EL (cell line): Measurements from ENCODE around the gene ERFL.

Experiments
- DNase-seq: peaks from one replicate; pipeline ENCODE4 v3.0.0-alpha.2; 2016

Gene ERFL

DNA sequence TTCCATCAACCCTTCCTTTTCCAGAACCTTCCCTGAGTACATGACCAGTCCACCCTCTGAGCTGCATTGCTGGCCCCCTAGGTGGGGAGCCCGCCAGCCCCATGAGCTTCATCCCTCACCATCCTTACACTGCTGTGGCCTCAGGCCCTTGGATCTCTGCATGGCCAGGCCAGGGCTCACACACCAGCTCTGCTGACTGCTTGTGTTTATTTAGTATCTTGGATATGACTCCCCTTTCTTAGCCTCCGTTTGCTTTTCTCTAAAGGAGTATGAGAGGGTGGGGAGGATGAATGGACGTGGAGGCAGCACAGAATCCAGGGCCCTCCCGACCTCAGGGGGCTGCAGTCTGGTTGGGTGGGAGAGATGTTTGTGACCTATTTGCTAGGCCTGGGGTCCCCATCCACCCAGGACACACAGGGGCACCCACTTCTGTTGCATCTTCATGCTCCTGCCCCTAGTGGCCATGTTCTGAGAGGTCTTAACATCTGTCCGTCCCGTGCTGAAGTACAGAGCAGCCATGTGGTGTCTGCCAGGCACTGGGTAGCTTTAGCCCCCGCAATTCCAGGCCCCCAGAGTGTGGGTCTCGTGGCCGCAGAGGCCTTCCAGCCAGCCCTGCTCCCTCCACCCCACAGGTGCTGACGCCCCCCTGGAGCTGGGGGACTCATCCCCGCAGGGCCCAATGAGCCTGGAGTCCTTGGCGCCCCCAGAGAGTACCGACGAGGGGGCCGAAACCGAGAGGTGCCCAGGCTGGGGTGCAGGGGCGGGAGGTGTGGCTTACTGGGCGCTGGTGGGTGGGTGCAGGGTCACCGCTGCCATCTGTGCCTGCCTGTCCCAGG lies 32.3 kb downstream of the ERFL start:
- DNase-seq: no peak

DNA sequence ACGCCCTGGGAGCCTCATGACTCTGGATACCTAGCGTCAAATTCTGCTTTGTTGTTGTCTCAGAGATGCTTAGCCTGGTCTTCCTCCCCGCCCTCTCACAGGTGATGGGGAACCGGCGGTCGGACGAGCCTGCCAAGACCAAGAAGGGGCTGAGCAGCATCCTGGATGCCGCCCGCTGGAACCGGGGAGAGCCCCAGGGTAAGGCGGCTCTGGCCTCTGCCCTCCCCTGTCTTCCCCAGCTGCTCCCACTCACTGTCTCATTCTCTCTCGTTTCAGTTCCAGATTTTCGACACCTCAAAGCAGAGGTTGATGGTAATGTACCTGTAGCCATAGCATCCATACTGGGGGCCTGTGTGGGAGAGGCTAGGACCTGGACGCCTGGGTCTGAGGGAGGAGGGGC lies 33.9 kb downstream of the ERFL start:
- DNase-seq: no peak

DNA sequence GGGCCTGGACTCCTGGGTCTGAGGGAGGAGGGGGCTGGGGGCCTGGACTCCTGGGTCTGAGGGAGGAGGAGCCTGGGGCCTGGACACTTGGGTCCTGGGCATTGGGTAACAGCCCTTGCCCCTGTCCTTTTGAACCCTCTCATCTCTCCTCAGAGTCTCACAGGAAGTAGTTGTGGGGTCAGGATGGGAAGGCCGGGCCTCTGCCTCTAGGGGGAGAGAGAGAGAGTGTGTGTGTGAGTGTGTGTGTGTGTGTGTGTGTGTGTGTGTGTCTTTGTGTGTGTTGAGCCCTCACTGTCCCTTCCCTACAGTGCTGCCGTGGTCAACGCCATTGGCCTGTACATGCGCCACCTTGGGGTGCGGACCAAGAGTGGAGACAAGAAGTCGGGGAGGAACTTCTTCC lies 34.4 kb downstream of the ERFL start:
- no peak for DNase-seq

DNA sequence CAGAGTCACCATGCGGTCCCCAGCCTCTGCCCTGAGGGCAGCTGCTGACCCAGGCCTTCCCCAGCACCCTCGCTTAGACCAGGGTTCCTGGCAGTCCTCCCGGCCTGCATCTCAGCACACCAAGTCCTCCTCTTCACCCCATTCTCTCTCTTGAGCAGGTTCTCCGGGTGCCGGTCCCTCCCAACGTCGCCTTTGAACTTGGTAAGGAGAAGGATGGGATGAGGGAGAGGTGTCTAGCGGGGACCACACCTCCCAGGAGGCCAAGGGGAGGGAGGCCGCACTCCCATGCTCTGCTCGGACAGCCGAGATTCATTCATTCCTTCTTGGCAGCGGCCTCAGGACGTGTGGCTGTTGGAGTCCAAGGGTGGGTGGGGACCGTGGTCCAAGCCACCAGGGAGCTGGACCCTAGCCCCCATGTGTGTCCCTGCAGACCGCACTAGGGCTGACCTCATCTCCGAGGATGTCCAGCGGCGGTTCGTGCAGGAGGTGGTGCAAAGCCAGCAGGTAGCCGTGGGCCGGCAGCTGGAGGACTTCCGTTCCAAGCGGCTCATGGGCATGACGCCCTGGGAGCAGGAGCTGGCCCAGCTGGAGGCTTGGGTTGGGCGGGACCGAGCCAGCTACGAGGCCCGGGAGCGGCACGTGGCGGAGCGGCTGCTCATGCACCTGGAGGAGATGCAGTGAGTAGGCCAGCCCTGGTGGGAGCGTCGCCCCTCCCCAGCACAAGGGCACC lies 35.9 kb downstream of the ERFL start:
- DNase-seq: no peak

DNA sequence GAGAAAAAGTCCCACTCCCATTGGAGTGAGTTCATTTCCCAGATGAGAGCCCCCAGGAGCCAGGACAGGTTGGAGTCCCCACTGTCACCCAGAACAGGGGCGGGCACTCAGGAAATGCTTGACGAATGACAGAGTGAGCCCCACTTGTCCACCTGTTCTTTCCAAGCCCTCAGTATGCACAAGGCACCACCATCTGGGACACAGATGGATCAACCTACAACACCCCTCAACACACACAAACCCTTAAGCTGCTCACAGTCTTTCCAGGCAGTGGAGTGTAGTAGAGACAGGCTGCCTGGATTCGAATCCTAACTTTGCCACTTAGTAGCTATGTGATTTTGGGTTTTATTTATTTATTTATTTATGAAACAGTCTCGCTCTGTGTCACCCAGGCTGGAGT lies 37.3 kb downstream of the ERFL start:
- no peak for DNase-seq

DNA sequence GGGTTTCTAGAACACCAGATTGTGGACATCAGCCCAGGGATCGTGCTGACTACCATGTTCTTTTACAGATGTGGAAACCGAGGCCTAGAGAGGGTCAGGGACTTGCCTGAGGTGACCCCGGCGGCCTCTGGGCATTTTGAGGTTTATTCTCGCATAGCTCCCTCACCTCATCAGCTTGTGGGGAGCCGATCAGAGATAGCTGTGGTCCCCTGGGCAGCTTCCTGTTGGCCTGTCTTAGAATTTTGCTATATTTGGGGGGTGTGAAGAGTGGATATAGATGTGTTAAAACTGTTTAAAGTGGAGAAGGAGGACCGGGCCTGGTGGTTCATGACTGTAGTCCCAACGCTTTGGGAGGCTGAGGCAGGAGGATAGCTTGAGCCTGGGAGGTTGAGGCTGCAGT lies 38.4 kb downstream of the ERFL start:
- no peak for DNase-seq

DNA sequence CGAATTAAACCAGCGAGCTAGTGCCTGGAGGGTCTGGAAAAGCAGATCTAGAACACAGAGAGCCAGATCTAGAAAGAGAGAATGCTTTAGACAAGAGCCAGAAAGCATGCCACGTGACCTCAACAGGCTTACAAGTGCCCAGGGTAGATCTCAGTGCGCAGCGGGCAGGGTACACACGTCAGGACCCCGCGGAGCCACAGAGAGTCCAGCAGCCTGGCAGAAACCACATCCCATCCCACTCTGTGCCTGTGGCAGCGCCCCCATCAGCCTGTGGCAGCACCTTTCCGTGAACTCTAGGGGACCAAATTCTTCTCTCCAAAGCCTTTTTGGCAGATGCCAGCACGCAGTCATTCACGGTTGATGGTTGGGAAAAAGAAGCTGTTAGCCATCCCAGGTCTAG lies 39.3 kb downstream of the ERFL start:
- no peak for DNase-seq

DNA sequence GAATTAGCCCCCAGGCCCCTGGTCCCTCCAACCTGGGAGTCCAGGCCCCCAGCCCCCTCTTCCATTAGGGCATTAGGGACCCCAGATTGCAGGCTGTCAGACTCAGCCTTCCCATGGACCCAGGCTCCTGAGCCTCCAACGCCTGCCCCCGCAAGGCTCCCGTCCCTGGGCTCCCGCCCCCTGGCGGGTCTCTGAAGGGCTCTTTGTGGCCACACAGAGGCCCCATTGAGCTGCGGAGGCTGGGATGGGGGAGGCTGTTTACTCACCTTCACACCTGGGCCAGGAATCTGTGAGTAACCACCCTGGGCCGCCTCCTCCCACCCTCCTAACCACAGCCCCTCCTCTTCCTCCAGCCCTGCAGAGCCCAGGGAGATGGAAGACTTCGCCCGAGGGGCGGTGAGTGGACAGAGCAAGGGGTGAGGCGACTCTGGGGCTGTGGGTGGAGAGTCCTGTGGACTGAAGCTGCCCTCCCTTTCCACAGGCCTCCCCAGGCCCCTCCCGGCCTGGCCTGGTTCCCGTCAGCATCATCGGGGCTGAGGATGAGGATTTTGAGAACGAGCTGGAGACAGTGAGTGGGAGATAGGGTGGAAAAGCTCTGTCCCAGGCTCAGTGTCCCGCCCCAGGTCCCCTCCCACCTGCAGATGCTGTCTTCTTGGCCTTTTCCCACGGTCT lies 40.4 kb downstream of the ERFL start:
- DNase-seq: peak; percentile 91

DNA sequence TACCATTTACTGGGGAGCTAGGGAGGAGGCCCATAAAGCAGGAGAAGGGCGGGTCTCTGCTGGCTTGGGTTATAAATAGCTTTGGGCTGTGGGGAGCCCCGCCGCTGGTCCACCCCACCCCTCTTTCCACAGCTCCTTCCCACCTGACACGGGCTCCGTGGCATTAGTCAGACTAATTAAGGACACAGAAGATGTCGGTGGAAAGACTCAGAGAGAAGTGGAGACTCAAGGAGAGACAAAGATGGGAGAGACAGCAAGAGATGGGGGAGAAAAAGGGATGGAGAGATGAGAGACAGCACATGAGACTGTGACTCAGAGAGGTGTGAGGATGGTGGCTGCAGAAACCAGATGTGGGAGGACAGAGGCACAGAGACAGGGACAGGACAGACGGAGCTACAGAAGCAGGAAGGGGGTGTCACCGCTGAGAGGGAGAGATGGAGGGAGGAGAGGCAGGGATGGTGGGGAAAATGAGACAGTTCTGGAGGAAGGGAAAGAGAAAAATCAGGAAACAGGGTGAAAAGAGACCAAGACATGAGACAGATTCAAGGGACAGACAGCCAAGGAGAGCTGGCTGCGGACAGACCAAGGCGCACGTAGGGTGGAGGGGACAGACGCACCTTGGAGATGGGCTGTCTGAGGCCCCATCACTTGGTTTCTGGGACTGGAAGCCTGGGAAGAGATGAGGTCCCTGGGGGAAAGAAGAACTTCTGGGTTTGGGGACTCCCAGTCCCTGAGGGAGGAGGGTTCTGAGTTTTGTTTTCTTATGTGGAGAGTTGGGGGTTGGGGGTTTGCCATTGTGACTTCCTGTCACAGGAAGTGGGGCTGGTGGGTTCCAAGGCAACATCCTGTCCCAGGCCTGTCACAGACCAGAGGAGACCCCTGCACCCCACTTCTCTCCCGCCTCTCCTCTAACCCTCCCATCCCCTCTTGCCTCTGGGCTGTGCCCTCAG lies 41.2 kb downstream of the ERFL start:
- DNase-seq: no peak

DNA sequence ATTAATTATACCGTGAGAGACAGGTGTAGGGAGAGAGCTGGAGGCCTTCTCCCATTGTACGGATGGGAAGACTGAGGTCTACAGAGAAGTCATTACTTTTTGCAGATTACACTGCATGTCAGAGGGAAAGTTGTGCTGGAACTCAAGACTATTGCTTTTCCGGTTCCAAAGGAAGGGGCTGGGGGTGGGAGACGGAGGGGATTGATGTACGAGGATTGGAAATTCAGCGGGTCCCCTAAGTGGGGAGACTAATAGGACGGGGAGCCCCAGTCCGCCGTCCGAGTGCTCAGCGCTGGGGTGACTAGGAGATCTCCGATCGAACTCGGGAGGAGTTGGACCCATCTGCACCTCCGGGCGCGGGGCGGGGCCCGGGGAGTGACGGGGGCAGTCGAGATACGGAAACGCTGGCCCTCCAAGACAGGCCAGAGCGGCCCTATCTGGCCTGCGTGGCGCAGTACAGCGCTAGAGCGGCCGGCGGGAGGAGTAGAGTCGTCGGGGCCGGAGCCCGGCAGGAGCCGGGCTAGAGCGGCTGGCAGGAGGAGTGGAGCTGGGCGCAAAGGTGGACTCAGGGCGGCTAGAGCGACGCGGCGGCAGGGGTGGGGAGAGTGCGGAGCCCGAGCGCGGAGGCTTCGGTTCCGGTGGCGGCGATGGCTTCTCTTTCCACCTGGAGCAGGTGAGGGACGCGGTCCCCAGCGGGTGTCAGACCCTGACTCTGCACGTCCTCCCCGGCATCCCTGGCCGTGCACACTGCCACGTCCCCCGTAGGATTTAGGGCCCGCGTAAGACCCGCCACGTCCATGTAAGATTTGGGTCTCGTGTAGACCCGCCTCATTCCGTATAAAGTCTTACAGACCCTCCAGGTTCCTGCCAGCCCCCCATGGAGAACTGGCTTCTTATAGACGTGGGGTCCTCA lies 44.2 kb downstream of the ERFL start:
- peak; percentile 97 for DNase-seq

DNA sequence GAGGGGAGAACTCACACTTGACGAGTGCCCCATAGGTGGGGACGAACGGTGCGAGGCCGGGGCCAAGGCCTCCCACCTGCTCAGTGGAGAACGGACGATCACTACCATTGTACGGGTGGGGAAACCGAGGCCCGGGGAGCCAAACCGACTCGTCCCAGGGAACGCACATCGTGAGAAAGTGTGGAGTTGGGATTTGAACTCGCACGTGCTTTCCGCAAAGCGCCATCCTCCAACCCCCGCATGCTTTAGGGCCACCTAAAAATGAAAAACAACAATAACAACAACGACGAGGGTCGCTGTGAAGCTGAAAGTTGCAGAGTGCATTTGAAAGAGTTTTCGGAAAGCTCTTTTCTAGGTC lies 44.8 kb downstream of the ERFL start:
- no peak for DNase-seq

DNA sequence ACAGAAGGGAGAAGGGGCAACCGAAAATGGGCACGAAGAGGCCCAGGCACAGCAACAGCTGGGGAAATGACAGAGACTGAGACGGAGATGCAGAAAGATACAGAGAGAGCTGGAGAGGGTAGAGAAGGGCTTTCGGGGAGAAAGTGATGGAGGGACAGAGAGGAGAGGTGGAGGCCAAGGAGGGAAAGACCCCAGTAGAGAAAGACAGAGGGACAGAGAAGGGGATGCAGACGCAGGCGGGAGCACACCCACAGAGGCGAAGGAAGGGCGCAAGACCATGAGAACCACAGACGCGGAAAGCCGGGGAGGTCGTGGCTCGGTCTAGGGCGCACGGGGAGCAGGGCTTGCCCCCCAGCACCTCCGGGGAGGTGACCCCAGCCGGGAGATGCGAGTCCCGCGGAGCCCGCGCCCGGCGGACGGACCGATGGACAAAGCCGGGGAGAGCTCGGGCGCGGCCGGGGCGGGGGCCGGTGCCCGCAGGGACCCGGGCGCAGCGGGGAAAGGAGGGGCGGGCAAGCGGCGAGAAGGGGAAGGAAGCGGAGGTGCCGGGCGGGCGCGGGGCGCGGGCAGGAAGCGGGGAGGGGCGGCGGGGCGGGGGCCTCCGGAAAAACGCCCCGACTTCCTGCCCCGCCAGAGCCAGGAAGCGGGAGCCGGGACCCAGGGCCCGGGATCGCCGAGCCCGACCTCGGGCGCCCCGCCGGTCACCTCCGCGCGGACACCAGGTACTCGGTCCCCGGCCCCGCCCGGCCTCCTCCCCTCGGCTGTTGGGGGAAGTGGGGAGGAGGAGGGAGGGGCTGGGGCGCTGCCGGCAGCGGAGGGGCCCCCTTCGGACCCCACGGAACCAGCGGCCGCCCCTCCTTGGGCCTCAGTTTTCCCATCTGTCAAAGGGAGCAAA lies 45.4 kb downstream of the ERFL start, which contains the start of gene ARHGEF1:
Gene ARHGEF1, plus strand, starts transcription at position 617 of the 895 bp plus-strand sequence. CDS start 4,899 bp downstream, outside the sequence.
- DNase-seq: peak; percentile 49

DNA sequence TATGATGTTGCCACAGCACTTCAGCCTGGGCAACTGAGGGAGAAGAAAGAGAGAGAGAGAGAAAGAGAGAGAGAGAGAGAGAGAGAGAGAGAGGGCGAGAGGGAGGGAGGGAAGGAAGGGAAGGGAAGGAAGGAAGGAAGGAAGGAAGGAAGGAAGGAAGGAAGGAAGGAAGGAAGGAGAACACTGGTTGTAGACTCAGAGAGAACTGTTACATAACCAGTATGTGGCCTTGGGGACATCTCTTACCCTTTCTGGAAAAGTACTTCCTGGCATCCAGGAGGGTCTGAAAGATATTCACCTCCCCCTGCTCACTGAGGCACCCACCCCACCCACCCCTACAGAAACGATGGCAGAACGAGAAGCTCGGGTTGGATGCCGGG lies 47.9 kb downstream of the ERFL start:
- no peak for DNase-seq

DNA sequence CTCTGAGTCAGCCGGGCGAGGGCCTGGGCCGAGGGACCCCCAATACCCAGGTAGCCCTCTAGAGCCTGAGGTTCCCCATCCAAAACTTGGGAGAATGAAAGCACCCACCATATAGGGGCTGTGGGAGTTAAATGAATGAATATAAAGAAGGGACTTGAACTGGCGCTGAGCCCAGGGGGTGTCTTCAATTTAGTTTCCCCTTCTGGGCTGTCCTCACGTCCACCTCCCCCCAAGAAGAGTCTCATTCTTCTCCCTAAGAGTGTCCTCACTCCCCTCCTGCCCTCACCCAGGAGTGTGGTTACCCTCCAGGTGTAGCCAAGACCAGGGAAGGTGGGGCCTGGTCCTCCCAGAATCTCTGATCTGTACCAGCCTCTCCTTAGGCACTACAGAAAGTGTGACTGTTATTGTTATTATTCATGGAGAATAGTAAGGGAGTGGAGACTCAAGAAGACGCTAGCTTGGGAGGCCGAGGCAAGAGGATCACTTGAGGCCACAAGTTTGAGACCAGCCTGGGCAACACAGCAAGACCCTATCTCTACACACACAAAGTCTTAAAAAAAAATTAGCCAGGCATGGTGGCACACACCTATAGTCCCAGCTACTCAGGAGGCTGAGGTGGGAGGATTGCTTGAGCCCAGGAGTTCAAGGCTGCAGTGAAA lies 48.5 kb downstream of the ERFL start:
- no peak for DNase-seq

DNA sequence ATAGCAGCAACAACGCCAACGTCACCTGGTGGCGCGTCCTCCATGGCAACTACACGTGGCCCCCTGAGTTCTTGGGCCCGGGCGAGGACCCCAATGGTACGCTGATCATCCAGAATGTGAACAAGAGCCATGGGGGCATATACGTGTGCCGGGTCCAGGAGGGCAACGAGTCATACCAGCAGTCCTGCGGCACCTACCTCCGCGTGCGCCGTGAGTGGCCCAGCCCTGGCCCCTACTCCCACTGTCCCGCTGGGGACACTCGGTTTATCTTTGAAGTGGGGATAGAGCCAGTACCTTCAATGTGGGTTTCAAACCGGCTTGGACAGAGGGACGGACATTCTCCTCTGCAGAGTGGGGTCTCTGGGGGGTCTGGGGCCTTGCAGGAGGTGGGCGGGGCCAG lies 49.2 kb downstream of the ERFL start:
- no peak for DNase-seq

DNA sequence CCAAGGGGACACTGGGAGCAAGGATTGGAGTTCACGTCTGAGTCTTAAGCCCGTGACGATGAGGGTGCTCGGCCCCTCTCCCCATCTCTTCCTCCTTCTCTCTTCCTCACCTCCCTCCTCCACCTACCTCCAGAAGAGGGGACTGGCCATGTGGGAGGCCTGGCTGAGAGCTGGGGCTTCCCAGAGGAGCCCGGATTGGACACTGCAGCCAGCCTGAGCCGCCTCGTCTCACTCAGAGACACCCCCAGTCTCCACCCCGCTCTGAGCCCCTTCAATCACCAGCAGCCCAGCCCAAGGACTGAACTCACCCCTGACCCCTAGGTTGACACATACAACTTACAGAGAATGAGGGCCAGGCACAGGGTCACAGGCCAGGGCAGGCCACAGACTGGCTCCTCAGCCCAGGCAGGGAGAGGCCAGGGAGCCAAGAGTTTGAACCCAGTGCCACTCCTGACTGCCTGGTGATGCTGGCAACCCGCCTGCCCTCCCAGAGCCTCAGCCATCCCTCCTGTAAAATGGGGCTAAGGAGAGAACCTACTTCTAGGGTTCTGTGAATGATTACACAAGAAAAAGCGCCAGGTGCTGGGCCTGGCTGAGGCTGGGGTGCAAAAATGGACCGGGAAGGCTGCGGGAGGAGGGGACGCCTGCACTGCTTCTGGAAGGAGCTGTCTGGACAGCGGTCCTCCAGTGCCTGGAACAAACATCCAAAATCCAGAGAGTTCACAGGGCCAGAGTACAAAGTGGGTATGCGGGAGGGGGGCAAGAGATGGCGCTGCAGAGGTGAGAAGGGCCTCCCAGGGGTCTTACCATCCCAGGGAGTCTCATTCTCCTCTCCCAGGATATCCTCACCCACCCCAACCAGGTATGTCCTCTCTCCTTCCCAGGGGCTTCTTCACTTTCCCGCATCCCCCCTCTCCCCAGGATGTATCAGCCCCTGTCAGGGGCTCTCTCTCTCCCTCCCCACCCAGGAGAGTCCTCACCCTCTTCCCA lies 50.0 kb downstream of the ERFL start:
- no peak for DNase-seq

DNA sequence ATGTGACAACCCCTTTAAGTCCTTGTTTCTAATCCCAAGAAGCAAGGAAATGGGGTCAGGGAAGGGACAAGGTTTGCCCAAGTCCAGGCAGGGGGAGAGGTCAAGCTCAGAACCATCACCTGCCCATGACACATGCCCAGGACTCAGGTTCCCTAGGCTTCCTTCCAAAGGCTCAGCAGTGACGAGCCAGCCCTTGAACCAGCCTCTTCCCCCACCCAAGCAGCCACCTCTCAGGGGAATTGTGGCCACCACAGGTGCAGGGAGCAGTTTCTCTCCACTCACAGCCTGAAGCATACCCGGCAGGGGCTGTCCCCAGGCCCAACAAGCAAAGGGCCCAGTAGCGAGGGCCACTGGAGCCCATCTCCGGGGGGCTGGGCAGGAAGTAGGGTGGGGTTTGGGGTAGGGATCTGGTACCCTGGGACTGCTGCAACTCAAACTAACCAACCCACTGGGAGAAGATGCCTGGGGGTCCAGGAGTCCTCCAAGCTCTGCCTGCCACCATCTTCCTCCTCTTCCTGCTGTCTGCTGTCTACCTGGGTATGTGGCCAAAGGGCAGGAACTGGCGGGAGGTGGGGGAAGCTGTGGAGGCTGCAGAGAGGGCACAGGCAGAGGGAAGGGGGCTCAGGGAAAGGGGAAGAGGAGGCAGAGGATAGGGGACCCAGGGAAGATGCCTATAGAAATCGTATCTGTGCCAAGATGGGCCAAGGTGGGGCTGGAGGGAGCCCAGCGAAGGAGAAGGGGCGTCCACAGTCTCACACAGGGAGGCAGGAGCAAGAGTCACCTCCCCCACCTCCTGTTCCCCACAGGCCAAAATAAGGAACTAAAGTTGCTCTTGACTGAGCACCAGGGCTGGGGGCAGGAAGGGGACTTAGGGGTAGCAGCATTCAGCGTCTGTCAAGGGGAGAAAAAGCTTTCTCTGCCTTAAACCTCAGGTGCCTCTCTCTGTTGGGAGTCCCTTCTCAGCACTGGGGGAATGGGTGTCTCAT lies 51.1 kb downstream of the ERFL start, which contains the start of gene CD79A:
Gene CD79A, plus strand, starts transcription at position 433 of the 986 bp plus-strand sequence. Its CDS starts 26 bp downstream, at position 459.
- DNase-seq: no peak
